ENCODE data around the gene SPOCK1.

The SPOCK1 gene

DNA sequence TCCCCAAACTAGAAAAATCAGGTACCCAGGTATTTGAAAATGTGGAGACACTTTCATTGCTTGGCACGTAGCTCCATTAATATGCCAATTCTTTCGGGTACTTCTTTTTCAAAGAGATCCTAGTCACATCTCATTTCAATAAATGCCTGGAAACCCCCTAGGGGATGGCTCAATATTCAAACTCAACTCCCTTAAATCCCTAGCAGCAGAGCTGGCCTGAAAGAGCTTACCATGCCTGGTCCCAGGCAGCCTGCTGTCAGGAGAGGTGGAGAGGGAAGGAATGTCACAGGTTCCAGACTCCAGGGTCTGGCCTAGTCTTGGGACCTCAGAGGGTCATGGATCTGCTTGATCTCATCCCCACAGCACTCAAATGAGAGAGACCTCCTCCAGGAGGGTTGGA, 187.1 kb downstream of the SPOCK1 start:
- no peak overlapping the region for H3K4me3 ChIP-seq (replicated peaks; ENCODE audit: low read depth, low read length)
- no peak for DNase-seq (ENCODE audit: extremely low read depth, low read depth)
- TF ChIP-seq, protein P1, sequence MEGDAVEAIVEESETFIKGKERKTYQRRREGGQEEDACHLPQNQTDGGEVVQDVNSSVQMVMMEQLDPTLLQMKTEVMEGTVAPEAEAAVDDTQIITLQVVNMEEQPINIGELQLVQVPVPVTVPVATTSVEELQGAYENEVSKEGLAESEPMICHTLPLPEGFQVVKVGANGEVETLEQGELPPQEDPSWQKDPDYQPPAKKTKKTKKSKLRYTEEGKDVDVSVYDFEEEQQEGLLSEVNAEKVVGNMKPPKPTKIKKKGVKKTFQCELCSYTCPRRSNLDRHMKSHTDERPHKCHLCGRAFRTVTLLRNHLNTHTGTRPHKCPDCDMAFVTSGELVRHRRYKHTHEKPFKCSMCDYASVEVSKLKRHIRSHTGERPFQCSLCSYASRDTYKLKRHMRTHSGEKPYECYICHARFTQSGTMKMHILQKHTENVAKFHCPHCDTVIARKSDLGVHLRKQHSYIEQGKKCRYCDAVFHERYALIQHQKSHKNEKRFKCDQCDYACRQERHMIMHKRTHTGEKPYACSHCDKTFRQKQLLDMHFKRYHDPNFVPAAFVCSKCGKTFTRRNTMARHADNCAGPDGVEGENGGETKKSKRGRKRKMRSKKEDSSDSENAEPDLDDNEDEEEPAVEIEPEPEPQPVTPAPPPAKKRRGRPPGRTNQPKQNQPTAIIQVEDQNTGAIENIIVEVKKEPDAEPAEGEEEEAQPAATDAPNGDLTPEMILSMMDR (IDR thresholded peaks at IDR 0.05; ENCODE audit: low read depth, low read length, missing control alignments) = no peak

DNA sequence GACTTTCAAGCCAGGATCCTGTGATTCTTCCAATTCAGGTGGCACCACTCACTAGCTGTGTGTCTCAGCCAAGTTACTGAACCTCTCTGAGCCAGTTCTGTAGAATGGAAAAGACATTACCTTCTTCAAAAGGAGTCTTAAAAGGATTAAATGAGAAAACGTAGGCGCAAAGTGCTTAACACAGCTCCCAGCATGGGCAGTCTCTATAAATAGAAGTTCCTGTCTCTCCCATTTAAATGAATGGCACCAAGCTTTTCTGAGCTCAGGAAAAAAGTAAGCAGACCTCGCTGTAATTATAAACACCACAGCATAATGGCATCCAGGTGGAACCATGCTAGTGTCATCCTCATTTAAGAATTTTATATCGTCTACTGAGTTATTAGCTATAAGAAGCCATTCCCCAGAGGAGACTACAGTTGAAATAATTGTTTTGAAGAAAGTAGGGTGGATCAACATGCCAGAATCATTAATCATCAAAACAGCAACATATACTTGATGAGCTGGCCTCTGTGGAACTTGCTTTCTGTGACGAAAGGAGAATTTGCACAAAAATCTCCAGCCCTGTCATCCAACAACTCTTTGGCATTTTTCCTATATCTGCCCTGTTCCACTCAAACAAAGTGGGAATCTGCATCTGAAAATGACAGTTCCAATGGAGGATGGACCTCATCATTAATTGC, 188.9 kb downstream of the SPOCK1 start:
- H3K4me3 ChIP-seq (replicated peaks; ENCODE audit: low read depth, low read length) = no peak overlapping the region
- DNase-seq (ENCODE audit: extremely low read depth, low read depth) = peak; percentile 67
- TF ChIP-seq, protein P1 (IDR thresholded peaks at IDR 0.05; ENCODE audit: low read depth, low read length, missing control alignments) = no peak

DNA sequence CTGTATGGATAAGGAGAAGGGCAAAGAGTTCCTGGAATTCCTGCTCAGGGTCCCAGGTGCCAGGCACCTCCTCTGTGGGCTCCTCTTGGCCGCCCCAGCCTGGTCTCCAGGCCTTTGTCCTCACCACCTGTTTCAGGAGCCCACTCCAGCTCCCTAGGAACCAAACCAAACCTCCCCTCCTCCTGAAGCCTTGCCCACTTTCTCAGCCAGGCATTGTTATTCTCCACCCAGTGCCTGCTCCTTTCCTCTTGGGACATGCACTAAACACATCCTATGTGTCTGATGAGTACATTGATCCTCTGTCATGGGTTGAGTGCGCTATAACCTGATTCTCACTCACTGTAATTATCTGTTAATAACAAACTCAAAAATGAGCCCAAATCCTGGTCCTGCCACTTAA, 189.8 kb downstream of the SPOCK1 start:
- DNase-seq (ENCODE audit: extremely low read depth, low read depth) = no peak
- TF ChIP-seq, protein P1 (IDR thresholded peaks at IDR 0.05; ENCODE audit: low read depth, low read length, missing control alignments) = no peak
- H3K4me3 ChIP-seq (replicated peaks; ENCODE audit: low read depth, low read length) = no peak overlapping the region

DNA sequence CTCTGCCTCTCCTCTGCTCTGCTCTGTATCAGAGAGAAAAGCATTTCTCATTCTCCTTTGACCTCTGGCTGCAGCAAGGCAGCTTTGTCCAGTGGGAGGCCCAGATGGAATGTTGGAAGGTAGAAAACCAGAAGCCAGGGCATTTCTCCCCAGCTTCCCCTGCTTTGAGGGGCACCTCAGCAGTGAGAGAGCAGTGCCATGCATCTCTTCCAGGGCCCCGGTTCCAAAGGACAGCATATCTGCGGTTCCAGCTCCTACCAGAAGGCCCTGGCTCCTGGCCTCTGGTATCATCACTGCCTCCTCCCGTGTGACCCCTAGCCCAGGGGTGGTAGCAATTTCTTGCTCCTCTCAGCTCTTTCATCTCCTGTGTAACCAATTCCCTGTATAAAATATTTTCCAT, 190.8 kb downstream of the SPOCK1 start:
- no peak for DNase-seq (ENCODE audit: extremely low read depth, low read depth)
- no peak overlapping the region for H3K4me3 ChIP-seq (replicated peaks; ENCODE audit: low read depth, low read length)
- TF ChIP-seq, protein P1 (IDR thresholded peaks at IDR 0.05; ENCODE audit: low read depth, low read length, missing control alignments) = no peak

DNA sequence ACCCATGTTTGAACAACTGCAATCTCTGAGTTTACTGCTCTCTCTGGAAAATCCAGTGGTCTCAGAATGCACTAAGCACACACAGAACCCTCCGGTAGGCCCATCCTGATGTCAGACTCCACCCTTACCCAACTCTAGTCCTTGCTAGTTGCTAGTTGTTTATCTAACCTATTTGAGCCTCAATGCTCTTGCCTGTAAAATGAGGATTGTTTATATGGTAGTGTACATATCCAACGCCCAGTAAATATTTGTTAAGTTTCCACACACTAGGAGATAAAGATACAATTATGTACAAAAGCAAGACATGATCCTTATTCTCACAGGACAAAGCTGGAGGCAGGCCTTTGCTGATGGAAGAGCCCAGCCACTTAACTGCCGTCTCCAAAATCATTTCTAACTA, 192.2 kb downstream of the SPOCK1 start:
- DNase-seq (ENCODE audit: extremely low read depth, low read depth) = no peak
- TF ChIP-seq, protein P1 (IDR thresholded peaks at IDR 0.05; ENCODE audit: low read depth, low read length, missing control alignments) = no peak
- no peak overlapping the region for H3K4me3 ChIP-seq (replicated peaks; ENCODE audit: low read depth, low read length)

- TF ChIP-seq, protein P1 (IDR thresholded peaks at IDR 0.05; ENCODE audit: low read depth, low read length, missing control alignments) = no peak
- DNase-seq (ENCODE audit: extremely low read depth, low read depth) = no peak
- H3K4me3 ChIP-seq (replicated peaks; ENCODE audit: low read depth, low read length) = no peak overlapping the region
Observed at GRCh38 chr5:137305971-137306602, 193.0 kb downstream of the SPOCK1 start.
